ENCODE results near the gene KRTAP12-4. TPM values are rescaled to one million over a fixed set of nuclear protein-coding genes. Genes with fewer than 3 reads are reported as not detected.

Gene KRTAP12-4
- total and polyA plus RNA-seq, 7 donors: not detected

DNA sequence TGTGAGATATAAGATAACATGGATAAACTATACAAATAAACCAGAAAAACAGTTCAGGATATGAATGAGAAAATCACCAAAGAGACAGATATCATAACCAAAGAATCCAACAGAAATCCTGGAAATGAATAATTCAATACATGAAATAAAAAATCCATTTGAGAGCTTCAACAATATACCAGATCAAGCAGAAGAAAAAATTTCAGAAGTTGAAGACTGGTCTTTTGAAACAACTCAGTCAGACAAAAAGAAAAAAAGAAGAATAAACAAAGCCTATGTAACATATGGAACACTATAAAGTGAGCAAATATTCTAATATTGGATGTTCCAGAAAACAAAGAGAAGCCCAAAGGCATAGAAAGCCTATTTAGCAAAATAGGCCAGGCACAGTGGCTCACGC, 17.5 kb upstream of the KRTAP12-4 start:
- intact Hi-C loops (cut with DNase I): no loop called here
- DNase-seq: no peak
- Histone ChIP-seq H3K27ac (no peak overlapping the region), H3K9me3 (peaks cover 8% of the 10 kb centered on the region), H3K36me3 (ENCODE audit: insufficient read depth in 1 of 2, low read depth in 1 of 2) (no peaks in the 10 kb centered on the region), H3K4me3 (no peak overlapping the region), H3K27me3 (ENCODE audit: insufficient read depth in 3 of 3, low read length in 2 of 3) (peaks cover 0 to 15% (median 0%) of the 10 kb centered on the region in 3 donors), H3K4me1 (no peaks in the 10 kb centered on the region)
- no peak for ATAC-seq
- TF ChIP-seq, protein P1, sequence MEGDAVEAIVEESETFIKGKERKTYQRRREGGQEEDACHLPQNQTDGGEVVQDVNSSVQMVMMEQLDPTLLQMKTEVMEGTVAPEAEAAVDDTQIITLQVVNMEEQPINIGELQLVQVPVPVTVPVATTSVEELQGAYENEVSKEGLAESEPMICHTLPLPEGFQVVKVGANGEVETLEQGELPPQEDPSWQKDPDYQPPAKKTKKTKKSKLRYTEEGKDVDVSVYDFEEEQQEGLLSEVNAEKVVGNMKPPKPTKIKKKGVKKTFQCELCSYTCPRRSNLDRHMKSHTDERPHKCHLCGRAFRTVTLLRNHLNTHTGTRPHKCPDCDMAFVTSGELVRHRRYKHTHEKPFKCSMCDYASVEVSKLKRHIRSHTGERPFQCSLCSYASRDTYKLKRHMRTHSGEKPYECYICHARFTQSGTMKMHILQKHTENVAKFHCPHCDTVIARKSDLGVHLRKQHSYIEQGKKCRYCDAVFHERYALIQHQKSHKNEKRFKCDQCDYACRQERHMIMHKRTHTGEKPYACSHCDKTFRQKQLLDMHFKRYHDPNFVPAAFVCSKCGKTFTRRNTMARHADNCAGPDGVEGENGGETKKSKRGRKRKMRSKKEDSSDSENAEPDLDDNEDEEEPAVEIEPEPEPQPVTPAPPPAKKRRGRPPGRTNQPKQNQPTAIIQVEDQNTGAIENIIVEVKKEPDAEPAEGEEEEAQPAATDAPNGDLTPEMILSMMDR (IDR thresholded peaks at IDR 0.05): no peak
- WGBS, 3 donors: 95 to 100% (median 96%) methylated on average over 1 of the region's 1 CpG

- TF ChIP-seq, protein P1 (IDR thresholded peaks at IDR 0.05): no peak
- Histone ChIP-seq H3K4me1 (no peaks in the 10 kb centered on the region), H3K36me3 (ENCODE audit: insufficient read depth in 1 of 2, low read depth in 1 of 2) (no peaks in the 10 kb centered on the region), H3K27me3 (ENCODE audit: insufficient read depth in 3 of 3, low read length in 2 of 3) (peaks cover 0 to 15% (median 0%) of the 10 kb centered on the region in 3 donors), H3K27ac (no peak overlapping the region), H3K9me3 (peaks cover 8% of the 10 kb centered on the region), H3K4me3 (no peak overlapping the region)
- ATAC-seq (no peak), DNase-seq (no peak)
- 68 to 89% (median 74%) methylated on average over 3 of the region's 3 CpGs for WGBS, 3 donors
- intact Hi-C loops (cut with DNase I): no loop called here
Measured at GRCh38 chr21:44670642-44671432, 16.4 kb upstream of the KRTAP12-4 start.

GRCh38 chr21:44667612-44668011, 13.2 kb upstream of the KRTAP12-4 start:
- no peak overlapping the region for H3K27ac ChIP-seq
- DNase-seq: no peak
- intact Hi-C loops (cut with DNase I): no loop called here

DNA sequence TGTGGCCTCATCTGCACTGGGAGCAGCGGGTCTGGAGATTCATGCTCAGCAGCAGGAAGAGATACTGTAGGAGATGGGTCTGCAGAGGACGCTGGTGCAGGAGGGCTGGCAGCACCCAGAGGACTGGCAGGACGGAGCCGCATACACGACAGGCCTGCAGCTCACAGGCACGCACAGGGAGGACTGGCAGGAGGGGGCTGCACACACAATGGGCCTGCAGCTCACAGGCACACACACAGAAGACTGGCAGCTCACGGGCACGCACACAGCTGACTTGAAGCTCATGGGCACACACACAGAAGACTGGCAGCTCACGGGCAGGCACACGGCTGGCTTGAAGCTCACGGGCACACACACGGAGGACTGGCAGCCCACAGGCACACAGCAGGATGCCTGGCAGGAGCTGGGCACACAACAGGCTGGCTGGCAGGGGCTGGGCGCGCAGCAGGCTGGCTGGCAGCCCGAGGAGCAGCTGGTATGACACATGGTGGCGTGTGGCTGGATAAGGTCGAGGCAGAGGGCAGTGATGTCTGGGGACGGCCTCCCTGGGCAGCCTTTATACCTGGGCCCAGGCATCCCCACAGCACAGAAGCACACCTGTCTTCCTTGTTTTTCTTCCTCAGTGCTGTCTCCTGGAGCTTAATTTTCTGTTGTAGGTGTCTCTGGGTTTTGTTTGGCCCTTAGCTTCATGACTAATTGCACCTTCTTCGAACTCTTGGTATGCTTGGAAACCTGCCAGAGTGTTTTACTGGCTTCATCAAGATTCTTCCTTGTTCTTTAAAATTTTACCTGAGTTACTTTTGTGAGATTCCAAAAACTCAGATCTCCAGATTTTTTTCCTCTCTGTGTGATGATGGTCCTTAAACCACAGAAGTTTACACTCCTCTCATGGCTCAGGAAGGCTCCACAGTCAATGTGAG, 12.2 kb upstream of the KRTAP12-4 start, which contains the start of gene KRTAP12-2:
Gene KRTAP12-2 (minus strand): TSS at position 527 of the 920 bp plus-strand sequence. CDS start 41 bp downstream, at position 486.
- H3K27ac ChIP-seq: no peak within 1 kb of the TSS

More at GRCh38 chr21:44667612-44668011, 13.2 kb upstream of the KRTAP12-4 start:
- H3K27me3 ChIP-seq (ENCODE audit: insufficient read depth in 3 of 3, low read length in 2 of 3): peaks cover 0 to 18% (median 0%) of the 10 kb centered on the region in 3 donors
- H3K4me1 ChIP-seq: no peaks in the 10 kb centered on the region
- TF ChIP-seq, protein P1 (IDR thresholded peaks at IDR 0.05): no peak
- H3K9me3 ChIP-seq: no peaks in the 10 kb centered on the region
- H3K36me3 ChIP-seq (ENCODE audit: insufficient read depth in 1 of 2, low read depth in 1 of 2): no peaks in the 10 kb centered on the region
- no peak for ATAC-seq
- no peak overlapping the region for H3K4me3 ChIP-seq
- WGBS, 3 donors: 58 to 86% (median 59%) methylated on average over 1 of the region's 1 CpG

More for the DNA sequence above, 12.2 kb upstream of the KRTAP12-4 start, which contains the start of gene KRTAP12-2:
- no peaks in the 10 kb centered on the region for H3K9me3 ChIP-seq
- intact Hi-C loops (cut with DNase I): no loop called here
- 22 to 34% (median 24%) methylated on average over 19 of the region's 19 CpGs for WGBS, 3 donors
- no peaks in the 10 kb centered on the region for H3K4me1 ChIP-seq
- peak in 3 of 4 donors; percentile 30 to 56 (median 41) for ATAC-seq
- TF ChIP-seq, protein P1 (IDR thresholded peaks at IDR 0.05): no peak
- no peak within 1 kb of the TSS for H3K4me3 ChIP-seq
- DNase-seq: no peak
- no peaks in the 10 kb centered on the region for H3K36me3 ChIP-seq (ENCODE audit: insufficient read depth in 1 of 2, low read depth in 1 of 2)
- peaks cover 0 to 18% (median 0%) of the 10 kb centered on the region in 3 donors for H3K27me3 ChIP-seq (ENCODE audit: insufficient read depth in 3 of 3, low read length in 2 of 3)
